Psoas muscle (tissue), 8 donors: ENCODE measurements around the gene NSFL1C. TPM values are rescaled to one million over a fixed set of nuclear protein-coding genes. Genes with fewer than 3 reads are reported as not detected.
A peak's percentile ranks its signal among the peaks of the same experiment; 100 is the strongest.

Experiments
- ATAC-seq, 4 donors: fragments of 200-7000 bp; cut with Tn5 transposase; one replicate each; pipeline ENCODE4 v1.9.1; 2020; ENCODE audit warnings: moderate library complexity in 3 of 4, mild to moderate bottlenecking in 2 of 4
- DNase-seq, 2 donors: peaks; one replicate each; pipeline ENCODE4 v3.0.0-alpha.2; 2020
- H3K27ac ChIP-seq: fragments of 200-600 bp; one replicate; pipeline ENCODE4 v1.8.0; 2022
- H3K27me3 ChIP-seq, 3 donors: fragments of 200-600 bp in 1 of 3; one replicate each; pipeline versions ENCODE4 v1.6.1 to v1.8.0; 2013 to 2022; ENCODE audit warnings: low read length in 2 of 3, mild to moderate bottlenecking in 2 of 3, moderate library complexity in 1 of 3; ENCODE audit not compliant: insufficient read depth in 3 of 3
- H3K36me3 ChIP-seq, 2 donors: fragments of 200-600 bp in 1 of 2; one replicate each; pipeline versions ENCODE4 v1.6.1 to v1.8.0; 2013 to 2022; ENCODE audit warnings: low read depth in 1 of 2, mild to moderate bottlenecking in 1 of 2, moderate library complexity in 1 of 2; ENCODE audit not compliant: insufficient read depth in 1 of 2
- H3K4me1 ChIP-seq: fragments of 200-600 bp; one replicate; pipeline ENCODE4 v1.8.0; 2022
- H3K4me3 ChIP-seq: fragments of 200-600 bp; one replicate; pipeline ENCODE4 v1.8.0; 2022; ENCODE audit warnings: mild to moderate bottlenecking
- H3K9me3 ChIP-seq: fragments of 200-600 bp; one replicate; pipeline ENCODE4 v1.8.0; 2022
- CTCF ChIP-seq: fragments of 200-600 bp; IDR thresholded peaks from one replicate; pipeline ENCODE4 v1.8.0; 2022; ENCODE audit warnings: antibody characterized with exemption
- WGBS, 3 donors: extraction: QIAGEN DNeasy Blood & Tissue Kit; methylation state at CpG; one replicate each; pipeline versions ENCODE4 v1.1.6 to v1.1.7; 2013; 5-methylcytosine and 5-hydroxymethylcytosine counted together
- intact Hi-C, 2 donors: fragments of 100-400 bp; cut with DNase I; formaldehyde crosslinking; loops; one replicate each; pipeline versions ENCODE4 v1.11.0 to v1.14.2; 2022
- polyA plus RNA-seq, 3 donors: library from polyadenylated mRNA; stranded (reverse); fragments of 200-250 nt; gene quantifications; one replicate each; pipeline ENCODE4 v1.2.3, GENCODE V29; 2013
- total RNA-seq, 4 donors: library from RNA; stranded (reverse); fragmentation: NEBNext Ultra II Directional in 2 of 4; extraction: Animal tissue kit (Norgen Biotek cat#: 25700) in 2 of 4; gene quantifications; one replicate each; pipeline versions ENCODE4 v1.2.1 to v1.2.4, GENCODE V29; 2021 to 2023
- donor health status: healthy with polysubstance abuse.
- donor health status: DM: no; HTN: no; CAD: no; lungs with moderate emphysema.
- donor health status: Bipolar disorder and iron deficiency.
- donor health status: healthy.
- donor health status: DM: yes; HTN: yes; CAD: no.
- donor health status: DM: no; HTN: no; CAD: no.
- donor health status: DM: no; HTN: no; CAD: no.
- donor health status: DM: yes; HTN: yes; CAD: no.

The NSFL1C gene
- total and polyA plus RNA-seq, 7 donors, result 82.8 to 135 (median 107) TPM

- H3K9me3 ChIP-seq, result no peaks in the 10 kb centered on the region
- no peak overlapping the region for H3K4me3 ChIP-seq
- ATAC-seq, result no peak
- no peaks in the 10 kb centered on the region for H3K27me3 ChIP-seq
- DNase-seq, result no peak
- no peak overlapping the region for H3K27ac ChIP-seq
- no peaks in the 10 kb centered on the region for H3K4me1 ChIP-seq
- peaks cover 2 to 39% of the 10 kb centered on the region in 2 donors for H3K36me3 ChIP-seq
- intact Hi-C loops, result loop anchor here in 1 of 2 donors (5.0 kb wide), 1 partner anchor 38 kb away; no protein-coding TSS in a partner anchor
- no peak for TF ChIP-seq CTCF
Observed at GRCh38 chr20:1435337-1435699, 31.3 kb downstream of the NSFL1C start.

- WGBS, 3 donors, result 67 to 71% (median 68%) methylated on average over 2 of the region's 2 CpGs
- H3K4me3 ChIP-seq, result no peak overlapping the region
- peaks cover 2 to 33% of the 10 kb centered on the region in 2 donors for H3K36me3 ChIP-seq
- no peak for TF ChIP-seq CTCF
- no peaks in the 10 kb centered on the region for H3K27me3 ChIP-seq
- H3K9me3 ChIP-seq, result no peaks in the 10 kb centered on the region
- H3K27ac ChIP-seq, result no peak overlapping the region
- no peak for DNase-seq
- H3K4me1 ChIP-seq, result no peaks in the 10 kb centered on the region
- peak; percentile 15 to 42 (median 28) for ATAC-seq
- intact Hi-C loops, result loop anchor here in 1 of 2 donors (5.0 kb wide), 1 partner anchor 37 kb away; no protein-coding TSS in a partner anchor
Observed at GRCh38 chr20:1434571-1435336, 31.9 kb downstream of the NSFL1C start.

- Histone ChIP-seq H3K4me1 (no peaks in the 10 kb centered on the region), H3K27me3 (no peaks in the 10 kb centered on the region), H3K36me3 (peaks cover 2 to 19% of the 10 kb centered on the region in 2 donors), H3K4me3 (no peak overlapping the region), H3K9me3 (no peaks in the 10 kb centered on the region), H3K27ac (no peak overlapping the region)
- 44 to 49% (median 45%) methylated on average over 1 of the region's 1 CpG for WGBS, 3 donors
- intact Hi-C loops, result no loop called here
- ATAC-seq (no peak), DNase-seq (no peak)
- TF ChIP-seq CTCF, result no peak
Observed at GRCh38 chr20:1431158-1431557, 35.5 kb downstream of the NSFL1C start.

GRCh38 chr20:1430004-1430451 lies 36.6 kb downstream of the NSFL1C start:
- no peak overlapping the region for H3K4me3 ChIP-seq
- H3K9me3 ChIP-seq, result no peaks in the 10 kb centered on the region
- DNase-seq, result no peak
- no peak for TF ChIP-seq CTCF
- peak in 1 of 4 donors; percentile 49 for ATAC-seq
- H3K27ac ChIP-seq, result no peak overlapping the region
- intact Hi-C loops, result no loop called here
- peaks cover under 1 to 8% of the 10 kb centered on the region in 2 donors for H3K36me3 ChIP-seq
- H3K4me1 ChIP-seq, result no peaks in the 10 kb centered on the region
- H3K27me3 ChIP-seq, result no peaks in the 10 kb centered on the region
- WGBS, 3 donors, result 70 to 76% (median 75%) methylated on average over 1 of the region's 1 CpG
